IPS-15b (cell line): ENCODE data around the gene ATR.

Source experiments
- H3K27me3 ChIP-seq: one replicate; pipeline ENCODE4 v1.6.1; 2013; ENCODE audit warnings: low read length; ENCODE audit not compliant: control insufficient read depth, insufficient read depth
- H3K36me3 ChIP-seq: one replicate; pipeline ENCODE4 v1.6.1; 2013; ENCODE audit warnings: low read length; ENCODE audit not compliant: control insufficient read depth, insufficient read depth
- H3K4me1 ChIP-seq: one replicate; pipeline ENCODE4 v1.6.1; 2013; ENCODE audit warnings: mild to moderate bottlenecking, low read length; ENCODE audit not compliant: control insufficient read depth, insufficient read depth
- H3K4me3 ChIP-seq: one replicate; pipeline ENCODE4 v1.5.1; 2013; ENCODE audit warnings: low read depth, low read length
- H3K9ac ChIP-seq: one replicate; pipeline ENCODE4 v1.6.1; 2013; ENCODE audit warnings: low read depth, mild to moderate bottlenecking, low read length
- H3K9me3 ChIP-seq: one replicate; pipeline ENCODE4 v1.6.1; 2013; ENCODE audit warnings: mild to moderate bottlenecking, low read length; ENCODE audit not compliant: control insufficient read depth, insufficient read depth

ATR gene

DNA sequence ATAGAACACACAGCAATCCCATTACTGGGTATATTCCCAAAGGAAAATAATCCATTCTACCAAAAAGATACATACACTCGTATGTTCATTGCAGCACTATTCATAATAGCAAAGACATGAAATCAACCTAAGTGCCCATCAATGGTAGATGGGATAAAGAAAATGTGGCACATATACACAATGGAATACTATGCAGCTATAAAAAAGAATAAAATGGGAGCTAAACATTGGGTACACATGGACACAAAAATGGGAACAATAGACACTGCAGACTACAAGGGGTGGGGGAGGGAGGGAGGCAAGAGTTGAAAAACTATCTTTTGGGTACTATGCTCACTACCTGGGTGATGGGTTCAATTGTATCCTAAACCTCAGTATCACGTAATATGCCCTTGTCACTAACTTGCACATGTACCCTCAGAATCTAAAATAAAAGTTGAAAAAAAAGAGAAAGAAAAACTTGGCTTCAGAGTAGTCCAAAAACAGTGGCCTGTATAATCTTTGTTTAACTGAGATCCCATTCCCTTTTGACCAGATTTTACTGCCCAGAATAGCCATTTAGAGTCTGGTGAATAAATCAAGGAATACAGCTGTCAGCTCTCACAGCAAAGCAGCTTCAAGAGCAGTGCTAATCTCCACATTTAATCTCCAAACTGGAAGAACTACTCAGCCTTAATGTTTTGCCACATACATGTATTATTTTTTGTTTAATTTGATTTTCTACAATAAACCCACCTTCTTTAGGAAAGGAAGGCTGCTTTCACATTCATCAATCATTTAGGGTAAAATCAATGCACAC, 76.1 kb downstream of the ATR start:
- no peaks in the 10 kb centered on the region for H3K36me3 ChIP-seq
- H3K4me1 ChIP-seq = no peaks in the 10 kb centered on the region
- H3K9ac ChIP-seq = no peak overlapping the region
- no peaks in the 10 kb centered on the region for H3K27me3 ChIP-seq
- H3K4me3 ChIP-seq = no peak overlapping the region
- no peaks in the 10 kb centered on the region for H3K9me3 ChIP-seq

DNA sequence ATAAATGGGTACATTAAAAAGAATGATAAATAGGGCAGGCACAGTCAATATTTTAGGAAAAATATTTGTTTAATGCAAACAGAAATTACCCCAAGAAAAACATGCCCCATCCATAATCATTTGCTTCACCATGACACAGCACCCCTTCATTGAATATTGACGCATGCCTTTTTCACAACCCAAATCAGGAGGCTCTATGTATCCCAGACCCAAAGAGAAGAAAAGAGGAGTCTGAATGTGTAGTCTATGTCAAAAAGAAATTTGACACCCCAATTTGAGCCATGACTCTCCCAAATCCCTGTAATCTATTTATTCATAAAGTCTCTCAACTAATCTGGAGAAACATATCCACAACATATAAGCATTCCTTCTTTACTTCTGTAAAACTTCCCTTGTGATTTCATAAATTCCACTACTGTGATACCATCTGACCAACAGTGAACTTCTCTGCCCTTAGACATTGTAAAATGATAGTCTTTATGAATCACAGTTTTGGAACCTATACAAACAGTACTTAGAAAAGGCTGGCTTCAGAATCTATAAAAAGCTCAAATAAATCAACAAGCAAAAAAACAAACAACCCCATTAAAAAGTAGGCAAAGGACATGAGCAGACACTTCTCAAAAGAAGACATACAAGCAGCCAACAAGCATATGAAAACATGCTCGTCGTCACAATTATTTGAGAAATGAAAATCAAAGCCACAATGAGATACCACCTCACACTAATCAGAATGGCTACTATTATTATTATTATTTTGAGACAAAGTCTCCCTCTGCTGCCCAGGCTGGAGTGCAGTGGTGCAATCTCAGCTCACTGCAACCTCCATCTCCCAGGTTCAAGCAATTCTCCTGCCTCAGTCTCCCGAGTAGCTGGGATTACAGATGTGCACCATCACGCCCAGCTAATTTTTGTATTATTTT, 77.3 kb downstream of the ATR start:
- H3K36me3 ChIP-seq = no peaks in the 10 kb centered on the region
- H3K4me1 ChIP-seq = no peaks in the 10 kb centered on the region
- no peaks in the 10 kb centered on the region for H3K27me3 ChIP-seq
- H3K9me3 ChIP-seq = no peaks in the 10 kb centered on the region
- no peak overlapping the region for H3K4me3 ChIP-seq
- no peak overlapping the region for H3K9ac ChIP-seq

DNA sequence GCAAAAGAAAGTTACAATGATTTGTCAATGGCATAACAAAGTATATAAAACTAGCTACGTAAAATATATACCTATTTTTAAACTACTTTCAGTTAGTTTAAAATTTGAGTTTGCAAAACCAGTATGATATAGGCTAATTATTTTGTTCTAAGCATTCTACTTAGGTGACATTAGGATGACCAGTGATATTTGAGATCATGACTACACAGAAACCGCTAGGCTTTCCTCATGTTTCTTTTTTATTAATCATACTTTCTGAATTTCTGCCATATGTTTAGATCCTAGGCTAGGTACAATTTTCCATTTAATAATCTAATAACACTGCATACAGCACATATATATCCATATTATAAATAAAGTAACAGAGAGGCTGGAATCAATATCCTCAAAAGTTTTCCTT, 78.3 kb downstream of the ATR start:
- Histone ChIP-seq H3K9me3 (no peaks in the 10 kb centered on the region), H3K27me3 (no peaks in the 10 kb centered on the region), H3K9ac (no peak overlapping the region), H3K4me3 (no peak overlapping the region), H3K4me1 (no peaks in the 10 kb centered on the region), H3K36me3 (no peaks in the 10 kb centered on the region)

DNA sequence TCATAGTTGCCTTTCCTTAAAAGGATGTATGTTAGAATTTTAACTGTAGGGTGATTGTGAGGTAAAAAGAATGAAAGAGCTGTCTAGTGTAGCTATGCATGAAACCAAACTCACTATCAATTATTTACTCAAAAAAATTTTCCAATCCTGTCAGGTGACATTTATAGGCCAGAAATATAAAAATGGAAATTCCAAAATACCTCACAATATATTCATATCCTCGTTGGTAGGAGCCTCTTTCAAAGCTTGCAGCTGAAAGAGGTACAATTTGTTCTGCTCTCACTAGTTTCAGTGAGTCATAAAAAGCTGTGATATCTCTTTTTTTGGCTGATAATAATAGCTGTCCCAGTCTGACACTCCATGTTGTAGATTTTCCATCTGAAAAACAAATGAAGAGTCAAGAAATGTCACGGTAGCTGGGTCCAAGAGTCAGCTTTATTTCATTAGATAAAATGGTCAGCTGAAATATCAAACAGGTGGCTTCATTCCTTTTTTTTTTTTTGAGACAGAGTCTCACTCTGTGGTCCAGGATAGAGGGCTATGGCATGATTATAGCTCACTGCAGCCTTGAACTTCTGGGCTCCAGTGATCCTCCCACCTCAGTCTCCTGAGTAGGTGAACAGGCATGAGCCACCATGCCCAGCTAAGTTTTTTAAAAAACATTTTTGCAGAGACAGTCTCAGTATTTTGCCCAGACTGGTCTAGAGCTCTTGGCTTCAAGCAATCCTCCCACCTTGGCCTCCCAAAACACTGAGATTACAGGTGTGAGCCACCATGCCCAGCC, 79.9 kb downstream of the ATR start:
- H3K4me3 ChIP-seq = no peak overlapping the region
- no peaks in the 10 kb centered on the region for H3K4me1 ChIP-seq
- no peaks in the 10 kb centered on the region for H3K9me3 ChIP-seq
- no peaks in the 10 kb centered on the region for H3K27me3 ChIP-seq
- no peak overlapping the region for H3K9ac ChIP-seq
- no peaks in the 10 kb centered on the region for H3K36me3 ChIP-seq

DNA sequence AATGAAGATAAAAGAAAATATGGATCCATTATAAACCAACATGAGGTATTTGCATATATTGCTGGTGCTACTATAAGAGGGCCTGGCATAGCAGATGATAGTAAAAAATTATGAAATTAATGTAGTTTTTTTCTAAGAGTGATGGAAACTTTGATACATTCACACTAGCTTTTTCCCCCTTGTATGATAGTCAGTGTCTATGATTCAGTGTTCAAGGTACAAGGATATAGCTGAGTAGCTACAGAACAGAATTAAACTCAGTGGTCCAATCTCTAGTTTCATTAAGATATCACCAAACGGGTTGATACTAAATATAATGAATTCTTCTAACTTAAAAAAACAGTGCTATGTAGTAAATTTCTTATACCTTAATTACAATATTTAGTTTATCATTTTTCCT, 80.8 kb downstream of the ATR start:
- H3K9me3 ChIP-seq = no peaks in the 10 kb centered on the region
- no peaks in the 10 kb centered on the region for H3K4me1 ChIP-seq
- no peaks in the 10 kb centered on the region for H3K36me3 ChIP-seq
- no peak overlapping the region for H3K9ac ChIP-seq
- H3K4me3 ChIP-seq = no peak overlapping the region
- H3K27me3 ChIP-seq = no peaks in the 10 kb centered on the region

DNA sequence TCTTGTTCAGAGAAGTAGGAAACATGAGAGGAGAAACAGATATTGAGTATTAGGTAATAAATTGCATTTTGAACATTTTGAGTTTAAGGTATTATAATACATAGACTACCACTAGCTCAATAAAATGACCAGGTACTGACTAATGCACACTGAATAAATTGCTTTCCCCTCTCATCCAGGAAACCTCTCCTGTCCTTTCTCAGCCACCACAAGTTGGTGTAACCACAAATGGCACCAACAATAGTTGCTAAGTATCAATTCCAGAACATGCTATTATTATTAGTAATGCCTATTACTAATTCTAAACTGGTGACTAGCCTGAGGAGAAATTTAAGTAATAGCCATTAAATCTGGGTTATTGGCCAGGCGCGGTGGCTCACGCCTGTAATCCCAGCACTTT, 83.4 kb downstream of the ATR start:
- H3K36me3 ChIP-seq = no peaks in the 10 kb centered on the region

DNA sequence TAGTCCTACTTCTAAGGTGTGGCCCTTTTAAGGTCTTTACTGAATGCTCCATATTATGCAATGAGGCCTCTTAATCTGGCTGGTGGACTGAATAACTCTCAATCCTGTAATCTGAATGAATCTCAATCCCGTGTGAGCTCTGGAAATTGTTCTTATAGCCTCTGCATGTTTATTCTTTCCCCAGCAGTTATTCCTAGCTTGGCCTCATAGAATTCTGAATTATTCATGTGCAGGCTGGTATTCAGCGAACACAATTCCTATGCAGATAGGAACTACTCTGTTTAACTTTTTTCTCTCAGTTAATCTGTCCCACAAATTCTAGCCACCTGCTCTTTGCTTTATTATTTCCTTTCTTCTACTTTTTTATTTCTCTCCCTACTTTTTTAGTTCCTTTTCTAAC, 86.3 kb downstream of the ATR start:
- H3K9me3 ChIP-seq = no peaks in the 10 kb centered on the region
- no peaks in the 10 kb centered on the region for H3K27me3 ChIP-seq
- H3K9ac ChIP-seq = no peak overlapping the region
- H3K4me3 ChIP-seq = no peak overlapping the region
- no peaks in the 10 kb centered on the region for H3K4me1 ChIP-seq
- H3K36me3 ChIP-seq = no peaks in the 10 kb centered on the region

More for the DNA sequence above, 83.4 kb downstream of the ATR start:
- H3K9ac ChIP-seq = no peak overlapping the region
- H3K27me3 ChIP-seq = no peaks in the 10 kb centered on the region
- H3K9me3 ChIP-seq = no peaks in the 10 kb centered on the region
- no peak overlapping the region for H3K4me3 ChIP-seq
- no peaks in the 10 kb centered on the region for H3K4me1 ChIP-seq

DNA sequence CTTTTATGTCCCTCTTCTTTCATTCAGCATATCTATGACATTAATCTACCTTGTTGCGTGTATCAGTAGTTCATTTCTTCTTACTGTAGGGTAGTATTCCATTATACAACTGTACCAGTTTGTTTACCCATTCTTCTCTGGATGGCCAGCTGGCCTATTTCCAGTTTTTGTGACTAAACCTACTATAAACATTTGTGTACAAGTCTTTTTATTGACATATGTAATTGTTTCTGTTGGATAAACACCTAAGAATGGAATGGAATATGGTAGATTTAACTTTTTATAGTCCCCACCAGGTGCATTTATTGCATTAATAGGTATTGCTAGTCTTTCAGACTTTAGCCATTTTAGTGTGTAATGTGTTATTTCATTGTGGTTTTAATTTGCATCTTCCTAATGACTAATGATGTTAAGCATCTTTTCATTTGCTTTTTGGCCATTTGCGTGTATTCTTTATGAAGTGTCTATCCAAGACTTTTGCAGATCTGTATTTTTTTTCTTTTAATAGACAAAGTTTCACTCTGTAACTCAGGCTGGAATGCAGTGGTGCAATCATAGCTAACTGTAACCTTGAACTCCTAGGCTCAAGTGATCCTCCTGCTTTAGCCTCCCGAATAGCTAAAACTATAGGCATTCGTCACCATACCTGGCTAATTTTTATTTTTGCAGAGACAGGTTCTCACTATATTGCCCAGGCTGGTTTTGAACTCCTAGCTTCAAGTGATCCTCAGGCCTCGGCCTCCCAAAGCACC, 88.8 kb downstream of the ATR start:
- no peak overlapping the region for H3K9ac ChIP-seq
- H3K36me3 ChIP-seq = peaks cover 3% of the 10 kb centered on the region
- H3K9me3 ChIP-seq = no peaks in the 10 kb centered on the region
- H3K27me3 ChIP-seq = no peaks in the 10 kb centered on the region
- H3K4me3 ChIP-seq = no peak overlapping the region
- H3K4me1 ChIP-seq = no peaks in the 10 kb centered on the region

DNA sequence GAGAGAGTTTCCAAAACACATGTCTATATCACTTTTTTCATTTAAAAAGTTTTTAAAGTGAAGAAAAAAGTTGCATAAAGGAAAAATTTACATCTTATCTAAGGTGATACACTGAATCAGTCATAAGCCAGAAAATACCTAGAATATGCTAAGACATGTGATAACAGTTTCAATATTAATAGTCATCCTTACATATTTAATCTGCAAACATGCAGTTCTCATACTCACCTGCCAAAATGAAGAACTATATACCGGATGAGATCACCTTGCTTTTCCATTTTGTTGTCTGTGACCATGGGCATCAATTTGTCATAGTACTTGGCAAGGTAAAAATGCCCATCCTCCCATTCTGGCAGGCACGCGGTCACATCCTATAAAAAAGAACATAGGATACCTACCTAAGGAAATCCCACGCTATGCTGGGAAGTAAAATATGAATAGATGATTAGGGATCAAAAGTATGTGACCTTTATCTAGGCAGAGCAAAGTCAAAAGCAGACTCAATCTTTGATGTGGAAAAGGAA, 93.6 kb downstream of the ATR start:
- peaks cover 3% of the 10 kb centered on the region for H3K36me3 ChIP-seq
- no peaks in the 10 kb centered on the region for H3K27me3 ChIP-seq
- no peak overlapping the region for H3K4me3 ChIP-seq
- H3K9ac ChIP-seq = no peak overlapping the region
- H3K4me1 ChIP-seq = no peaks in the 10 kb centered on the region
- H3K9me3 ChIP-seq = peaks cover 5% of the 10 kb centered on the region

DNA sequence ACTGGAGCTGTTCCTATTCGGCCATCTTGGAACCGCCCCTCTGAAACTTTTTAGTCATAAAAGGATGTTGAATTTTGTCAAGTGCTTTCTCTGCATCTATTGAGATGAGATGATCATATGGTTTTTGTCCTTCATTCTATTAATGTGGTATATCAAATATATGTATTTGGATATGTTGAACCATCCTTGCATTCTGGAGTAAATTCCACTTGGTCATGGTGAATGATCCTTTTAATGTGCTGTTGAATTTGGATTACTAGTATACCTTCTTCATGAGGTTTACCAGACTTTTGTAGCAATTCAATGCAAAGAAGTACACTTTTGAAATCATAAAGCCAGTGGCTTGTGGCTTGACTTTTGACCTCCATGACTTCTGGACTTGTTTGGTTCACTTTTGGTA, 97.3 kb downstream of the ATR start:
- Histone ChIP-seq H3K9me3 (peaks cover 5% of the 10 kb centered on the region), H3K36me3 (peaks cover 3% of the 10 kb centered on the region), H3K9ac (no peak overlapping the region), H3K4me1 (no peaks in the 10 kb centered on the region), H3K27me3 (no peaks in the 10 kb centered on the region), H3K4me3 (no peak overlapping the region)

DNA sequence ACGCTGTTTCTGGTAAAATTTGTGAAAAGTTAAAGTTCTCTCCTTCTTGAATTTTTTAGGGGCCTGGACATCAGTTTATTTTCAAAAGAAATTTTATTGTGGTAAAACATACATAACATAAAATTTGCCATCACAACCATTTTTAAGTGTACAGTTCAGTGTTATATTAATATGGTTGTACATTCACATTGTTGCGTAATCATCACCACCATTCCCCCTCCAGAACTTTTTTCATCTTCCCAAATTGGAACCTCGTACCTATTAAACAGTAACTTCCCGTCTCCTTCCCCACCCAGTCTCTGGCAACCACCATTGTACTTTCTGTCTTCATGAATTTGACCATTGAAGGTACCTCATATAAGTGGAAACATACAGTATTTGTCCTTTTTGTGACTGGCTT, 107.7 kb downstream of the ATR start:
- Histone ChIP-seq H3K4me1 (no peaks in the 10 kb centered on the region), H3K4me3 (no peak overlapping the region), H3K9me3 (no peaks in the 10 kb centered on the region), H3K36me3 (no peaks in the 10 kb centered on the region), H3K9ac (no peak overlapping the region), H3K27me3 (no peaks in the 10 kb centered on the region)
